ENCODE data around the gene CCDC40. TPM values are rescaled to one million over a fixed set of nuclear protein-coding genes. Genes with fewer than 3 reads are reported as not detected.

Gene CCDC40
- total and polyA plus RNA-seq, 2 of the 13 experiments (the other 11 are each of a cell fraction or from before 2014, with no cell fraction given): 4.1 to 5.5 TPM

DNA sequence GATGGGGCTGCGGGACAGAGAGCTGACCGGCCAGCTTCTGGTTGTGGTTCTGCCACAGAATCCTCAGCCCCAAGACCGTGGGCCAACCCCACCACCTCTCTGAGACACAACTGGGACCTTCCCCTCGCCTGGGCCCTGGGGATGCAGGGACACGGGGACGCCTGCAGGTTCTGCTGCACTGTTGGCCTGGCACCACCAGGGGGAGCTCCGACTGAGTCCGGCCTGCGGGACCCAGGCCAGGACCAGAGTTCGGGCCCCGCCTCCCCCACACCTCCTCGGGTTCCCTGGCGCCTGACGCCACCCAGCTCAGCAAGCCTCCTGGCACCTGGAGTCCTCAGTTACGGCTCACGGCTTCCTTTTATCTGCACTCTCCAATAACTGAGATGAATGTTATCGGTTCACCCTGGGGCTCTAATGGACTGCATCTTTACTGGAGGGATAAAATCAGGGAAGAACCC, 28.0 kb upstream of the CCDC40 start (continued):
- TF ChIP-seq IRX3 (CRISPR knock-in tag; IDR thresholded peaks at IDR 0.05; ENCODE audit: borderline replicate concordance, low read depth) (peak; percentile 60; the same call in 1 of the 2 replicates), RARG (CRISPR knock-in tag; IDR thresholded peaks at IDR 0.05; ENCODE audit: low read depth) (no peak), NFATC3 (CRISPR knock-in tag; IDR thresholded peaks at IDR 0.05) (peak; percentile 73; the same call in 1 of the 2 replicates), ZNF652 (CRISPR knock-in tag; IDR thresholded peaks at IDR 0.05; ENCODE audit: borderline replicate concordance, low read depth) (peak; percentile 46; the same call in 1 of the 2 replicates), ARHGAP35 (CRISPR knock-in tag; IDR thresholded peaks at IDR 0.05; ENCODE audit: borderline replicate concordance) (no peak), CAMTA2 (CRISPR knock-in tag; IDR thresholded peaks at IDR 0.05; ENCODE audit: borderline replicate concordance) (no peak), ZNF3 (CRISPR knock-in tag; IDR thresholded peaks at IDR 0.05) (no peak), ZNF709 (CRISPR knock-in tag; IDR thresholded peaks at IDR 0.05) (no peak), DR1 (CRISPR knock-in tag; IDR thresholded peaks at IDR 0.05) (no peak), ADNP (CRISPR knock-in tag; IDR thresholded peaks at IDR 0.05) (no peak), MED8 (CRISPR knock-in tag; IDR thresholded peaks at IDR 0.05; ENCODE audit: insufficient replicate concordance) (no peak), ARNTL (CRISPR knock-in tag; IDR thresholded peaks at IDR 0.05) (no peak), MIER2 (CRISPR knock-in tag; IDR thresholded peaks at IDR 0.05) (0 out of 2 replicates have a peak, but pooled peaks have one; percentile 28), ZFYVE20 (CRISPR knock-in tag; IDR thresholded peaks at IDR 0.05; ENCODE audit: borderline replicate concordance, low read depth) (no peak), PRMT3 (CRISPR knock-in tag; IDR thresholded peaks at IDR 0.05; ENCODE audit: borderline replicate concordance, low read depth) (no peak), SOX5 (CRISPR knock-in tag; IDR thresholded peaks at IDR 0.05; ENCODE audit: borderline replicate concordance) (no peak), ZNF501 (CRISPR knock-in tag; IDR thresholded peaks at IDR 0.05) (no peak), EEA1 (CRISPR knock-in tag; IDR thresholded peaks at IDR 0.05; ENCODE audit: borderline replicate concordance) (0 out of 2 replicates have a peak, but pooled peaks have one; percentile 45), ZNF841 (CRISPR knock-in tag; IDR thresholded peaks at IDR 0.05; ENCODE audit: borderline replicate concordance) (no peak), RFXAP (CRISPR knock-in tag; IDR thresholded peaks at IDR 0.05; ENCODE audit: borderline replicate concordance) (no peak), ZNF839 (CRISPR knock-in tag; IDR thresholded peaks at IDR 0.05; ENCODE audit: borderline replicate concordance) (no peak), ZNF496 (CRISPR knock-in tag; IDR thresholded peaks at IDR 0.05; ENCODE audit: insufficient replicate concordance) (no peak)
- TF ChIP-seq, protein P1, sequence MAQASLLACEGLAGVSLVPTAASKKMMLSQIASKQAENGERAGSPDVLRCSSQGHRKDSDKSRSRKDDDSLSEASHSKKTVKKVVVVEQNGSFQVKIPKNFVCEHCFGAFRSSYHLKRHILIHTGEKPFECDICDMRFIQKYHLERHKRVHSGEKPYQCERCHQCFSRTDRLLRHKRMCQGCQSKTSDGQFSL (CRISPR knock-in tag; IDR thresholded peaks at IDR 0.05): peak; percentile 66; the same call in 1 of the 2 replicates
- TF ChIP-seq, protein P2, sequence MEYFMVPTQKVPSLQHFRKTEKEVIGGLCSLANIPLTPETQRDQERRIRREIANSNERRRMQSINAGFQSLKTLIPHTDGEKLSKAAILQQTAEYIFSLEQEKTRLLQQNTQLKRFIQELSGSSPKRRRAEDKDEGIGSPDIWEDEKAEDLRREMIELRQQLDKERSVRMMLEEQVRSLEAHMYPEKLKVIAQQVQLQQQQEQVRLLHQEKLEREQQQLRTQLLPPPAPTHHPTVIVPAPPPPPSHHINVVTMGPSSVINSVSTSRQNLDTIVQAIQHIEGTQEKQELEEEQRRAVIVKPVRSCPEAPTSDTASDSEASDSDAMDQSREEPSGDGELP (IDR thresholded peaks at IDR 0.05; ENCODE audit: borderline replicate concordance, low read depth): no peak
- TF ChIP-seq, protein P3, sequence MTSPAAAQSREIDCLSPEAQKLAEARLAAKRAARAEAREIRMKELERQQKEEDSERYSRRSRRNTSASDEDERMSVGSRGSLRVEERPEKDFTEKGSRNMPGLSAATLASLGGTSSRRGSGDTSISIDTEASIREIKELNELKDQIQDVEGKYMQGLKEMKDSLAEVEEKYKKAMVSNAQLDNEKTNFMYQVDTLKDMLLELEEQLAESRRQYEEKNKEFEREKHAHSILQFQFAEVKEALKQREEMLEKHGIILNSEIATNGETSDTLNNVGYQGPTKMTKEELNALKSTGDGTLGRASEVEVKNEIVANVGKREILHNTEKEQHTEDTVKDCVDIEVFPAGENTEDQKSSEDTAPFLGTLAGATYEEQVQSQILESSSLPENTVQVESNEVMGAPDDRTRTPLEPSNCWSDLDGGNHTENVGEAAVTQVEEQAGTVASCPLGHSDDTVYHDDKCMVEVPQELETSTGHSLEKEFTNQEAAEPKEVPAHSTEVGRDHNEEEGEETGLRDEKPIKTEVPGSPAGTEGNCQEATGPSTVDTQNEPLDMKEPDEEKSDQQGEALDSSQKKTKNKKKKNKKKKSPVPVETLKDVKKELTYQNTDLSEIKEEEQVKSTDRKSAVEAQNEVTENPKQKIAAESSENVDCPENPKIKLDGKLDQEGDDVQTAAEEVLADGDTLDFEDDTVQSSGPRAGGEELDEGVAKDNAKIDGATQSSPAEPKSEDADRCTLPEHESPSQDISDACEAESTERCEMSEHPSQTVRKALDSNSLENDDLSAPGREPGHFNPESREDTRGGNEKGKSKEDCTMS (CRISPR knock-in tag; conservative IDR thresholded peaks at IDR 0.05): no peak
- TF ChIP-seq, protein P4, sequence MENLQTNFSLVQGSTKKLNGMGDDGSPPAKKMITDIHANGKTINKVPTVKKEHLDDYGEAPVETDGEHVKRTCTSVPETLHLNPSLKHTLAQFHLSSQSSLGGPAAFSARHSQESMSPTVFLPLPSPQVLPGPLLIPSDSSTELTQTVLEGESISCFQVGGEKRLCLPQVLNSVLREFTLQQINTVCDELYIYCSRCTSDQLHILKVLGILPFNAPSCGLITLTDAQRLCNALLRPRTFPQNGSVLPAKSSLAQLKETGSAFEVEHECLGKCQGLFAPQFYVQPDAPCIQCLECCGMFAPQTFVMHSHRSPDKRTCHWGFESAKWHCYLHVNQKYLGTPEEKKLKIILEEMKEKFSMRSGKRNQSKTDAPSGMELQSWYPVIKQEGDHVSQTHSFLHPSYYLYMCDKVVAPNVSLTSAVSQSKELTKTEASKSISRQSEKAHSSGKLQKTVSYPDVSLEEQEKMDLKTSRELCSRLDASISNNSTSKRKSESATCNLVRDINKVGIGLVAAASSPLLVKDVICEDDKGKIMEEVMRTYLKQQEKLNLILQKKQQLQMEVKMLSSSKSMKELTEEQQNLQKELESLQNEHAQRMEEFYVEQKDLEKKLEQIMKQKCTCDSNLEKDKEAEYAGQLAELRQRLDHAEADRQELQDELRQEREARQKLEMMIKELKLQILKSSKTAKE (CRISPR knock-in tag; IDR thresholded peaks at IDR 0.05; ENCODE audit: borderline replicate concordance): no peak
